CD4-positive, alpha-beta T cell (primary cell): ENCODE data around the gene AUNIP. TPM values are rescaled to one million over a fixed set of nuclear protein-coding genes. Genes with fewer than 3 reads are reported as not detected.
A peak's percentile ranks its signal among the peaks of the same experiment; 100 is the strongest.

Experiments
- ATAC-seq: fragments of 200-7000 bp; cut with Tn5 transposase; one replicate; pipeline ENCODE4 v1.10.0; 2022; ENCODE audit warnings: mild to moderate bottlenecking; ENCODE audit not compliant: poor library complexity
- CTCF ChIA-PET: fragments of 350-600 bp; sonication (Branson Sonifier 250); formaldehyde crosslinking; loops from one replicate; lab custom pipeline; 2021; ENCODE audit warnings: antibody characterized with exemption, inconsistent platforms; lab: Charles Lee
- POLR2A ChIA-PET: fragments of 350-600 bp; sonication (Branson Sonifier 250); formaldehyde crosslinking; loops from one replicate; lab custom pipeline; 2021; ENCODE audit warnings: antibody characterized with exemption, inconsistent platforms; lab: Charles Lee
- DNase-seq, 14 experiments: peaks; one replicate each; pipeline ENCODE4 v3.0.0-alpha.2; 2013 to 2020; ENCODE audit warnings: mixed read lengths in 2 of 14
- H3K27ac ChIP-seq, 2 donors: one replicate each; pipeline versions ENCODE4 v1.5.1 to v1.7.0; 2013; ENCODE audit warnings: low read length in 2 of 2, low read depth in 1 of 2, mild to moderate bottlenecking in 1 of 2
- H3K27me3 ChIP-seq, 2 experiments: 1 replicate in 1 of 2; 2 replicates in 1 of 2; pipeline versions ENCODE4 v1.6.1 to v1.7.0; 2013; ENCODE audit warnings: low read length in 2 of 2, control low read depth in 1 of 2, mild to moderate bottlenecking in 1 of 2, moderate library complexity in 1 of 2; ENCODE audit not compliant: insufficient read depth in 2 of 2, control insufficient read depth in 1 of 2
- H3K36me3 ChIP-seq: one replicate; pipeline ENCODE4 v1.6.1; 2013; ENCODE audit warnings: low read length, control low read depth; ENCODE audit not compliant: insufficient read depth
- H3K4me1 ChIP-seq: one replicate; pipeline ENCODE4 v1.6.1; 2013; ENCODE audit warnings: low read length, control low read depth; ENCODE audit not compliant: insufficient read depth
- H3K4me3 ChIP-seq: one replicate; pipeline ENCODE4 v1.5.1; 2013; ENCODE audit warnings: mild to moderate bottlenecking, low read length, moderate library complexity
- H3K9me3 ChIP-seq, 2 experiments: 1 replicate in 1 of 2; 2 replicates in 1 of 2; pipeline versions ENCODE4 v1.6.1 to v1.7.0; 2013; ENCODE audit warnings: low read length in 2 of 2, mild to moderate bottlenecking in 2 of 2, control low read depth in 1 of 2, moderate library complexity in 1 of 2; ENCODE audit not compliant: control insufficient read depth in 1 of 2, insufficient read depth in 1 of 2
- H3K27ac Mint-ChIP-seq: one replicate; pipeline ENCODE4 v1.8.0; 2020; ENCODE audit warnings: mixed read lengths
- H3K27me3 Mint-ChIP-seq: one replicate; pipeline ENCODE4 v1.8.0; 2021; ENCODE audit warnings: mixed read lengths
- H3K36me3 Mint-ChIP-seq: one replicate; pipeline ENCODE4 v1.8.0; 2021; ENCODE audit warnings: low read depth, mixed read lengths
- H3K4me1 Mint-ChIP-seq: one replicate; pipeline ENCODE4 v1.8.0; 2021; ENCODE audit warnings: low read depth, mixed read lengths
- H3K4me3 Mint-ChIP-seq: one replicate; pipeline ENCODE4 v1.8.0; 2020; ENCODE audit warnings: mild to moderate bottlenecking, mixed read lengths
- H3K9me3 Mint-ChIP-seq: one replicate; pipeline ENCODE4 v1.8.0; 2020; ENCODE audit warnings: mixed read lengths
- CTCF ChIP-seq: fragments of 200-600 bp; IDR thresholded peaks from one replicate; pipeline ENCODE4 v1.8.0; 2022; ENCODE audit warnings: antibody characterized with exemption, mild to moderate bottlenecking
- intact Hi-C, 2 experiments: fragments of 100-400 bp; cut with DNase I in 1 of 2; cut with micrococcal nuclease in 1 of 2; formaldehyde crosslinking; loops; one replicate each; pipeline versions ENCODE4 v1.15.1 to v1.9.0; 2023 to 2025; cut with DNase I, micrococcal nuclease
- total RNA-seq, 174 experiments: library from RNA in 2 of 174; stranded (reverse) in 2 of 174; gene quantifications; one replicate each; pipeline ENCODE4 v1.2.3 and lab custom pipeline; 2021 to 2026

The AUNIP gene
- total RNA-seq, 2 experiments from 2014 or later: not detected

GRCh38 chr1:25903986-25904385 lies 44.7 kb upstream of the AUNIP start:
- Mint-ChIP-seq H3K4me3 (peak overlapping the region; percentile 98), H3K27ac (peak overlapping the region; percentile 97), H3K9me3 (no peaks in the 10 kb centered on the region), H3K27me3 (no peaks in the 10 kb centered on the region), H3K36me3 (peaks cover 48% of the 10 kb centered on the region), H3K4me1 (peaks cover 27% of the 10 kb centered on the region)
- Histone ChIP-seq H3K9me3 (no peaks in the 10 kb centered on the region), H3K4me1 (peaks cover 22% of the 10 kb centered on the region), H3K27me3 (no peaks in the 10 kb centered on the region), H3K36me3 (peaks cover 13% of the 10 kb centered on the region), H3K27ac (no peak overlapping the region), H3K4me3 (no peak overlapping the region)
- POLR2A ChIA-PET: interaction anchor here (1.3 to 7.1 kb wide), 4 partner anchors 8 to 94 kb away, joined by 4 to 63 read pairs (median 32); partner anchors contain the start of gene PAFAH2
- CTCF ChIA-PET: interaction anchor here (1.1 to 3.3 kb wide), 3 partner anchors 9 to 93 kb away, joined by 3 to 36 read pairs (median 6); partner anchors contain the start of gene PAFAH2
- DNase-seq (no peak), ATAC-seq (no peak)
- intact Hi-C loops: loop anchor here in 1 of 2 experiments (2.0 kb wide), 1 partner anchor 45 kb away; the partner anchor contains the start of gene AUNIP
- no peak for TF ChIP-seq CTCF

- ChIA-PET CTCF (interaction anchor here (1.0 to 1.4 kb wide), 2 partner anchors 27 to 95 kb away, joined by 4 to 6 read pairs; partner anchors contain the start of gene PAFAH2), POLR2A (interaction anchor here (1.9 to 7.1 kb wide), 2 partner anchors 69 to 95 kb away, joined by 4 to 63 read pairs; partner anchors contain the start of gene PAFAH2)
- Histone ChIP-seq H3K9me3 (no peaks in the 10 kb centered on the region), H3K4me1 (peaks cover 22% of the 10 kb centered on the region), H3K27ac (no peak overlapping the region), H3K27me3 (no peaks in the 10 kb centered on the region), H3K4me3 (no peak overlapping the region), H3K36me3 (peaks cover 13% of the 10 kb centered on the region)
- no peaks in the 10 kb centered on the region for H3K27me3 Mint-ChIP-seq
- no peak for TF ChIP-seq CTCF
- H3K36me3 Mint-ChIP-seq: peaks cover 58% of the 10 kb centered on the region
- H3K9me3 Mint-ChIP-seq: no peaks in the 10 kb centered on the region
- intact Hi-C loops: no loop called here
- peak overlapping the region; percentile 23 for H3K4me3 Mint-ChIP-seq
- DNase-seq (no peak), ATAC-seq (no peak)
- H3K27ac Mint-ChIP-seq: no peak overlapping the region
- H3K4me1 Mint-ChIP-seq: peaks cover 26% of the 10 kb centered on the region
These were observed 43.2 kb upstream of the AUNIP start for GRCh38 chr1:25902462-25902861.

GRCh38 chr1:25900219-25900618 lies 41.0 kb upstream of the AUNIP start:
- Mint-ChIP-seq H3K4me3 (no peak overlapping the region), H3K27ac (no peak overlapping the region), H3K9me3 (no peaks in the 10 kb centered on the region), H3K36me3 (peaks cover 51% of the 10 kb centered on the region), H3K4me1 (peaks cover 22% of the 10 kb centered on the region), H3K27me3 (no peaks in the 10 kb centered on the region)
- Histone ChIP-seq H3K27ac (no peak overlapping the region), H3K36me3 (peaks cover 13% of the 10 kb centered on the region), H3K27me3 (no peaks in the 10 kb centered on the region), H3K4me1 (peaks cover 14% of the 10 kb centered on the region), H3K9me3 (no peaks in the 10 kb centered on the region), H3K4me3 (no peak overlapping the region)
- DNase-seq (no peak), ATAC-seq (no peak)
- ChIA-PET POLR2A (interaction anchor here (6.0 kb wide), 1 partner anchor 99 kb away, joined by 124 read pairs; the partner anchor contains the start of gene PAFAH2), CTCF (interaction anchor here (1.0 to 1.2 kb wide), 2 partner anchors 77 to 97 kb away, joined by 3 to 4 read pairs; partner anchors contain the start of gene PAFAH2)
- intact Hi-C loops: no loop called here
- TF ChIP-seq CTCF: no peak
